ENCODE results near the gene ZFYVE21.
A peak's percentile ranks its signal among the peaks of the same experiment; 100 is the strongest.

ZFYVE21 gene

DNA sequence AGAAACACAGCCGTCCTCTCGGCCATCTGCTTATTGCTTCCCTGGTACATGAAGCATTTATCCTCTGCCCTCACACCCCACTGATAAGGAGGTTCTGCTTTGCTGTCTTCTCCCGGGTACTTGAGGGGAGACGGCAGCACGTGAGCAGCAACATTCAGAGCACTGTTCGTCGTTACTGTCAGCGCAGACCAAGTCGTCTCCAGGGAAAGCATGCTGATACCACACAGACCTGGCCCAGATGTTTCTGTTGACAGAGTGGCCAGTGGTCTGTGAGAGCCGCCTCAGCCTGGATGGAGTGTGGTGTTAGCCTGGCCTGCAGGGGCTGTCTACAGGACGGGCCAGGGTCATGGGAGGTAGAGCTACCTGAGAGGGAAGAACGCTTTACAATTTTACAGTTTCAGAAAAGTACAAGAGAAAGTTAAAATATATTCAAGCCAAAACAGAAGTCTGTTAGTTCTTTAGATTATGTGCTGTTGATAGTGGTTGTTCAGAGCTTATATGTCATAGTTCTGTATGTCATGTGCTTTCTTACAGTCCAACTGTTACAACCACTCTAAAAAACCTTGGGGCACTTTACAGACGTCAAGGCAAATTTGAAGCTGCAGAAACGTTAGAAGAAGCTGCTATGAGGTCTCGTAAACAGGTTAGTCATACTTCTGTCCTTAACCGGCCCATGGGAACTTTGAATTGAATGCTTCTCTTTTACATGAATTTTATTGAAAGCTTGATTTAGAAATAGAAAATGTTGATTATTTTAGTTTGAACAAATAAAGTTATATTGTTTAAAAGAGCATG, 38.5 kb upstream of the ZFYVE21 start:
- no peak overlapping the region for H3K4me3 ChIP-seq (ENCODE audit: low read length)
- no peak for DNase-seq (ENCODE audit: low read depth)
- TF ChIP-seq, protein P1, sequence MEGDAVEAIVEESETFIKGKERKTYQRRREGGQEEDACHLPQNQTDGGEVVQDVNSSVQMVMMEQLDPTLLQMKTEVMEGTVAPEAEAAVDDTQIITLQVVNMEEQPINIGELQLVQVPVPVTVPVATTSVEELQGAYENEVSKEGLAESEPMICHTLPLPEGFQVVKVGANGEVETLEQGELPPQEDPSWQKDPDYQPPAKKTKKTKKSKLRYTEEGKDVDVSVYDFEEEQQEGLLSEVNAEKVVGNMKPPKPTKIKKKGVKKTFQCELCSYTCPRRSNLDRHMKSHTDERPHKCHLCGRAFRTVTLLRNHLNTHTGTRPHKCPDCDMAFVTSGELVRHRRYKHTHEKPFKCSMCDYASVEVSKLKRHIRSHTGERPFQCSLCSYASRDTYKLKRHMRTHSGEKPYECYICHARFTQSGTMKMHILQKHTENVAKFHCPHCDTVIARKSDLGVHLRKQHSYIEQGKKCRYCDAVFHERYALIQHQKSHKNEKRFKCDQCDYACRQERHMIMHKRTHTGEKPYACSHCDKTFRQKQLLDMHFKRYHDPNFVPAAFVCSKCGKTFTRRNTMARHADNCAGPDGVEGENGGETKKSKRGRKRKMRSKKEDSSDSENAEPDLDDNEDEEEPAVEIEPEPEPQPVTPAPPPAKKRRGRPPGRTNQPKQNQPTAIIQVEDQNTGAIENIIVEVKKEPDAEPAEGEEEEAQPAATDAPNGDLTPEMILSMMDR (conservative IDR thresholded peaks at IDR 0.05; ENCODE audit: low read length), result no peak

DNA sequence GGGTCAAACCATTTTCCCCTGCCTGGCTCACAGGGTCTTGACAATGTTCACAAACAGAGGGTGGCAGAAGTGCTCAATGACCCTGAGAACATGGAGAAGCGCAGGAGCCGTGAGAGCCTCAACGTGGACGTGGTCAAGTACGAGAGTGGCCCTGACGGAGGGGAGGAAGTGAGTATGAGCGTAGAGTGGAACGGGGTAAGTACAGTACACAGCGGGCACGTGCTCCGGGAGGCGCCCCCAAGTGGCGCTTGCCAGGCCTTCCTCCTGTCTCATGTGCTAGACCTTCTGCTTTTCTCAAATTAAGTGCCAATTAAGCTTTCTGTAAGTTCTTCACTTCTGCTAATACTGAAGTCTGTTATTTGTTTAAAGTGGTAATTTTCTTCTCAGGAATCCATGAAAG, 36.3 kb upstream of the ZFYVE21 start:
- TF ChIP-seq, protein P1 (conservative IDR thresholded peaks at IDR 0.05; ENCODE audit: low read length), result peak; percentile 56
- peak; percentile 39 for DNase-seq (ENCODE audit: low read depth)
- no peak overlapping the region for H3K4me3 ChIP-seq (ENCODE audit: low read length)

DNA sequence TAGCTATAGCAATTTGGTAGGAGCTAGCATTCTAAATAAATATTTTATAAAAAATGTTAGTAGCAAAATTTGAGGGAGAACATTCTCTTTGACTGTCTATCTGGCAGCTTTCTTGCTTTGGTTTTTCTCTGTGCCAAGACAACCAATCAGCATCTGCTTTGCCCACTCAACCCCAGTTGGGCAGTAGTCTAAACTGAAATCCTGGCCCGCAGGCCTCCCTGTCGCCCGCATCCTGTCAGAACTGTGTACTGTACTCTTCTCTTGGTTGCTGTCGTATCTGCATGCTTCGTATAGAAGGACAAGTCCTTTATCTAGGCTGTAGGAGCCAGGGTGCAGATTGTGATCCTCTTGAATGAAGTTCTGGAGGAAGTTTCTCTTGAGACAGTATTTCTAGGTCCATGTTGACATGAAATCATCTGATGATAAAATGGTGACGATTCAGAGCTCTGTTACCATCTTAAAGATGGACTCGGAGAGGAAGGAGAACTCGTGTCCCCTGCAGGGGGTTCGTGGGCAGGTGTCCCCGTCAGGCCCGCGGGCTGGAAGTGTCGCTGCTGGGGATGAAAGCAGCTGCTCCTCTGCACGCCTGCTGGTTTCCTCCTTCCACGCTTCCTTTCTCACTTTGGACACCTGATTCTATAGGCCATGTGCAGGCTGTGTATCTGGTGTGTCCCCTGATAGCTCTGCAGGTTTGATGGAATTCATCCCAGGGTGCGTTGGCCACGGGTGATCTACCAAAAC, 34.9 kb upstream of the ZFYVE21 start:
- H3K4me3 ChIP-seq (ENCODE audit: low read length), result no peak overlapping the region
- DNase-seq (ENCODE audit: low read depth), result no peak
- TF ChIP-seq, protein P1 (conservative IDR thresholded peaks at IDR 0.05; ENCODE audit: low read length), result no peak

DNA sequence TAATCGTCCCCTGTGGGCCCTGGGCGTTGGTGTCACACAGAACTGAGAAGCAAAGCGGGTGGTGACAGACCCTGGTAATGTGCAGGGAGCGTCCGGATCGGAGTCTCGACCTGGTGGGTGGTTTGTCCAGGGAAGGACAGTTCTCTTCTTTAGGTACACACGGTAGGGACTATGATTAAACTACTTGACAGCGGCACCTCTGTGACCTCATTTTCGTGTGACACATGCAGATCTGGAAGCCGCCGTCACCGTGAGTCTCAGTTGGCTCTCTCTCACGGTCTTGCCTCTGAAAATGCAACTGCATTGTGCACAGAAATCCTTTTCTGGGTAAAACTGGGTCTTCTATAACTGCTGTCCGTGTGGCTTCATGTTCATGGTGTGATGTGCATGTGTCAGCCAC, 32.5 kb upstream of the ZFYVE21 start:
- no peak for DNase-seq (ENCODE audit: low read depth)
- TF ChIP-seq, protein P1 (conservative IDR thresholded peaks at IDR 0.05; ENCODE audit: low read length), result no peak
- H3K4me3 ChIP-seq (ENCODE audit: low read length), result no peak overlapping the region

DNA sequence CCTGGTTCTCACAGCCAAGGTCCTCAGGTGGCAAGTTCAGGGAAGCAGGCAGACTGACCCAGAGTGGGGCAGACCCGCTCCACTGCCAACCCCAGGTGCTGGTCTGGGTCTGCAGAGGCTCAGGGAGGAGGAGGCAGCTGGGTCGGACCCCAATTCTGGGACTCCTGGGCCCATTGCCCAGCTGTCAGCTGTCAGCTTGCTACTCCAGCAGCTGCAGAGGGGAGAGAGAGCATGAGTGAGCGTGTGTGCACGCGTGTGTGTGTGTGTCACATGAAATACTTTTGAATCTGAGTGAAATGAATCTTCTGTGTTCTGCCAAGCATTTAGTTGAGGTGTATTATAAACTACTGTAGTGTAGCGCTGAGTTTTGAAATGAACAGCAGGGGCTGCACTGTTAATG, 31.1 kb upstream of the ZFYVE21 start:
- DNase-seq (ENCODE audit: low read depth), result no peak
- TF ChIP-seq, protein P1 (conservative IDR thresholded peaks at IDR 0.05; ENCODE audit: low read length), result no peak
- no peak overlapping the region for H3K4me3 ChIP-seq (ENCODE audit: low read length)

DNA sequence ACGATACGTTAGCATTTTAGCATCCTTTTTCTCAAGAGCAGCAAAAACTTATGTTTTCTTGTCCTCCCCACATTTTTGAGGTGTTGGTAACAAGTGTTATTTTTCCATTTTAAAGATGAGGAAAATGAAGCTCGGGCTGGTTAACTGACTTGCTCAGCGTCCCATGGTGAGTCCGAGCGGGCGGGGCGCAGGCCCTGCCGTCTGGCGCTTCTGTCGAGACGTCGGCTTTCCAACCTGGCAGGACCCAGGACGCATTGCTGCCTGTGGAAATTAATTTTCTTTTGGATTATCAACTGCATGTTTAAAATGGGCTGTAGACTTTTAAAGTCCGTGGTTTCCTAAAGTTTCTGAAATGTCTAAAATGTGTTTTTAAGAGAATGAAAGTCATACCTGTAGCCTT, 30.7 kb upstream of the ZFYVE21 start:
- no peak overlapping the region for H3K4me3 ChIP-seq (ENCODE audit: low read length)
- no peak for DNase-seq (ENCODE audit: low read depth)
- TF ChIP-seq, protein P1 (conservative IDR thresholded peaks at IDR 0.05; ENCODE audit: low read length), result no peak
